Kidney (tissue), 14 donors: ENCODE measurements around the gene PCIF1. TPM values are rescaled to one million over a fixed set of nuclear protein-coding genes. Genes with fewer than 3 reads are reported as not detected.

Experiments used
- DNase-seq, 5 donors: peaks; one replicate each; pipeline ENCODE4 v3.0.0-alpha.2; 2013 to 2020
- FAIRE-seq: peaks from 2 replicates; lab custom pipeline; 2012; peaks lifted over from hg19 to GRCh38; lab: Jason Lieb, UNC
- H3K27ac ChIP-seq, 2 donors: one replicate each; pipeline ENCODE4 v1.7.0; 2013; ENCODE audit warnings: low read depth in 2 of 2, low read length in 2 of 2, inconsistent platforms in 1 of 2
- H3K27me3 ChIP-seq: one replicate; pipeline ENCODE4 v1.7.1; 2013; ENCODE audit warnings: low read length, inconsistent platforms; ENCODE audit not compliant: control insufficient read depth, insufficient read depth
- H3K36me3 ChIP-seq, 3 donors: one replicate each; pipeline versions ENCODE4 v1.7.0 to v1.7.1; 2013; ENCODE audit warnings: low read length in 3 of 3, control low read depth in 1 of 3, inconsistent platforms in 1 of 3; ENCODE audit not compliant: insufficient read depth in 3 of 3, control insufficient read depth in 2 of 3
- H3K4me1 ChIP-seq, 3 donors: one replicate each; pipeline versions ENCODE4 v1.7.0 to v1.7.1; 2013; ENCODE audit warnings: low read length in 3 of 3, inconsistent platforms in 1 of 3, low read depth in 1 of 3; ENCODE audit not compliant: control insufficient read depth in 2 of 3, insufficient read depth in 2 of 3
- H3K4me3 ChIP-seq, 3 donors: one replicate each; pipeline versions ENCODE4 v1.7.0 to v1.8.1; 2013; ENCODE audit warnings: low read length in 3 of 3, control low read depth in 1 of 3, inconsistent platforms in 1 of 3
- H3K9ac ChIP-seq, 3 donors: one replicate each; pipeline versions ENCODE4 v1.7.0 to v1.7.1; 2013; ENCODE audit warnings: low read length in 3 of 3, control low read depth in 1 of 3, inconsistent platforms in 1 of 3
- H3K9me3 ChIP-seq, 3 donors: one replicate each; pipeline versions ENCODE4 v1.7.0 to v1.7.1; 2013; ENCODE audit warnings: low read length in 3 of 3, control low read depth in 1 of 3, inconsistent platforms in 1 of 3; ENCODE audit not compliant: control insufficient read depth in 2 of 3, insufficient read depth in 1 of 3
- intact Hi-C: fragments of 100-400 bp; cut with DNase I; formaldehyde crosslinking; loops from one replicate; pipeline ENCODE4 v1.11.1; 2022
- polyA plus RNA-seq: library from polyadenylated mRNA; stranded (reverse); fragments of 350-450 nt; fragmentation: Illumina TruSeq; extraction: RNeasy Lipid Tissue Mini Kit (QIAGEN cat#74804); gene quantifications from one replicate; pipeline ENCODE4 v1.2.3, GENCODE V29; 2014; ENCODE audit warnings: low read depth, low replicate concordance; ENCODE audit not compliant: insufficient read depth
- total RNA-seq: library from RNA; stranded (reverse); fragmentation: NEBNext Ultra II Directional; extraction: Animal tissue kit (Norgen Biotek cat#: 25700); gene quantifications from one replicate; pipeline ENCODE4 v1.2.1, GENCODE V29; 2021
- TF ChIP-seq, protein P1 (sequence below): IDR thresholded peaks from 3 replicates; pipeline ENCODE4 v1.5.1; 2012; ENCODE audit warnings: mild to moderate bottlenecking, moderate library complexity, borderline replicate concordance; ENCODE audit not compliant: insufficient read depth; ENCODE audit errors: extremely low read depth
- donor health status: control.
- donor health status: control.
- donor health status: control.
- donor health status: control.
- donor health status: control.
- donor health status: DM: yes; HTN: yes; CAD: no.
- donor health status: Normal renal cell carcinoma (clear cell type).

PCIF1 gene
- total and polyA plus RNA-seq, 2 donors from 2014 or later: 27.4 to 43.1 TPM

DNA sequence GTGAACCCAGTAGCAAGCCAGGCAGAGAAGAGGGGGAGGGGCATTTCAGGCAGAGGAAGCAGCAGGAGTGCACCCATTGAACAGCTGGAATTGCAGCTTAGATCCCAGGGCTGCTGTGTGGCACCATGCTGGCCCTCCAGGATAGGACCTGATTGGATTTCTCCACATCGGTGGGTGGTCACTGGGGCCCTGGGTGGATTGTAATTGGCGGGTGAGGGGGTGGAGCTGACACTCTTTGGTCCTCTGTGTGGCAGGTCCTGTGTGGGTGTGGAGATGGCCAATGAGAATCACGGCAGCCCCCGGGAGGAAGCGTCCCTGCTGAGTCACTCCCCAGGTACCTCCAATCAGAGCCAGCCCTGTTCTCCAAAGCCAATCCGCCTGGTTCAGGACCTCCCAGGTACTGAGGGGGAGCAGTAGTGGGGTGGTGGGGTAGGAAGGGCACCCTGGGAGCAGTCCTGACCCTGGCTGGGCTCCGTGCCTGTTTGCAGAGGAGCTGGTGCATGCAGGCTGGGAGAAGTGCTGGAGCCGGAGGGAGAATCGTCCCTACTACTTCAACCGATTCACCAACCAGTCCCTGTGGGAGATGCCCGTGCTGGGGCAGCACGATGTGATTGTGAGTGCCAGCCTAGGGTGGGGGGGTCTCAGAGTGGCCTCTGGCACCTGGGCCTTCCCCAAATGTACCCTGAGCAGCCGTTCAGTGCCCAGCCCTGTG, 4.4 kb downstream of the PCIF1 start:
- intact Hi-C loops: no loop called here
- H3K27me3 ChIP-seq: no peaks in the 10 kb centered on the region
- no peak overlapping the region for H3K4me3 ChIP-seq
- H3K9me3 ChIP-seq: no peaks in the 10 kb centered on the region
- H3K27ac ChIP-seq: no peak overlapping the region
- no peak overlapping the region for H3K9ac ChIP-seq
- TF ChIP-seq, protein P1, sequence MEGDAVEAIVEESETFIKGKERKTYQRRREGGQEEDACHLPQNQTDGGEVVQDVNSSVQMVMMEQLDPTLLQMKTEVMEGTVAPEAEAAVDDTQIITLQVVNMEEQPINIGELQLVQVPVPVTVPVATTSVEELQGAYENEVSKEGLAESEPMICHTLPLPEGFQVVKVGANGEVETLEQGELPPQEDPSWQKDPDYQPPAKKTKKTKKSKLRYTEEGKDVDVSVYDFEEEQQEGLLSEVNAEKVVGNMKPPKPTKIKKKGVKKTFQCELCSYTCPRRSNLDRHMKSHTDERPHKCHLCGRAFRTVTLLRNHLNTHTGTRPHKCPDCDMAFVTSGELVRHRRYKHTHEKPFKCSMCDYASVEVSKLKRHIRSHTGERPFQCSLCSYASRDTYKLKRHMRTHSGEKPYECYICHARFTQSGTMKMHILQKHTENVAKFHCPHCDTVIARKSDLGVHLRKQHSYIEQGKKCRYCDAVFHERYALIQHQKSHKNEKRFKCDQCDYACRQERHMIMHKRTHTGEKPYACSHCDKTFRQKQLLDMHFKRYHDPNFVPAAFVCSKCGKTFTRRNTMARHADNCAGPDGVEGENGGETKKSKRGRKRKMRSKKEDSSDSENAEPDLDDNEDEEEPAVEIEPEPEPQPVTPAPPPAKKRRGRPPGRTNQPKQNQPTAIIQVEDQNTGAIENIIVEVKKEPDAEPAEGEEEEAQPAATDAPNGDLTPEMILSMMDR: no peak
- peaks cover 18 to 50% (median 39%) of the 10 kb centered on the region in 3 donors for H3K36me3 ChIP-seq
- DNase-seq (no peak), FAIRE-seq (no peak)
- H3K4me1 ChIP-seq: peaks cover 0 to 3% (median 0%) of the 10 kb centered on the region in 3 donors

GRCh38 chr20:45940053-45940452, 5.6 kb downstream of the PCIF1 start:
- Histone ChIP-seq H3K27ac (no peak overlapping the region), H3K36me3 (peaks cover 23 to 62% (median 51%) of the 10 kb centered on the region in 3 donors), H3K27me3 (no peaks in the 10 kb centered on the region), H3K4me1 (peaks cover 0 to 3% (median 0%) of the 10 kb centered on the region in 3 donors), H3K9me3 (no peaks in the 10 kb centered on the region), H3K4me3 (no peak overlapping the region), H3K9ac (no peak overlapping the region)
- intact Hi-C loops: loop anchor here (10.0 kb wide), 1 partner anchor 135 kb away; no protein-coding TSS in a partner anchor
- FAIRE-seq: no peak
- DNase-seq: no peak
- TF ChIP-seq, protein P1: no peak

DNA sequence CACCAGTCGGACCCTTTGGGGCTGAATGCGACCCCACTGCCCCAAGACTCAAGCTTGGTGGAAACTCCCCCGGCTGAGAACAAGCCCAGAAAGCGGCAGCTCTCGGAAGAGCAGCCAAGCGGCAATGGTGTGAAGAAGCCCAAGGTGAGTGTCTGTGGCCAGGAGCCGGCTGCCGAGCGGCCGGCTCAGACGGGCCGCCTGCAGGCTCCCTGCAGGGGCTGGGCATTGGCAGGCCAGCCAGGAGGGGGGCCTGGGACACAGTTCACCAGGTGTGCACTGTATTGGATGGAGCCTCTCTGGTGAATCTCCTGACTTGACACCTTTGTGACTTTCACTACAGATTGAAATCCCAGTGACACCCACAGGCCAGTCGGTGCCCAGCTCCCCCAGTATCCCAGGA, 6.0 kb downstream of the PCIF1 start:
- H3K27ac ChIP-seq: no peak overlapping the region
- TF ChIP-seq, protein P1: no peak
- no peak for FAIRE-seq
- no peaks in the 10 kb centered on the region for H3K9me3 ChIP-seq
- no peak for DNase-seq
- peaks cover 23 to 66% (median 54%) of the 10 kb centered on the region in 3 donors for H3K36me3 ChIP-seq
- H3K4me3 ChIP-seq: no peak overlapping the region
- no peaks in the 10 kb centered on the region for H3K27me3 ChIP-seq
- peaks cover 0 to 3% (median 0%) of the 10 kb centered on the region in 3 donors for H3K4me1 ChIP-seq
- H3K9ac ChIP-seq: no peak overlapping the region
- intact Hi-C loops: loop anchor here (10.0 kb wide), 1 partner anchor 136 kb away; no protein-coding TSS in a partner anchor
